HepG2 (cell line): ENCODE measurements around the gene NBEAL2. TPM values are rescaled to one million over a fixed set of nuclear protein-coding genes. Genes with fewer than 3 reads are reported as not detected.

Source experiments
- BHLHE40 ChIP-seq: IDR thresholded peaks from 2 replicates; pipeline ENCODE4 v1.6.1; 2011; ENCODE audit warnings: low read length, improper control_type of control experiment
- DPF2 ChIP-seq: sonication (generic); formaldehyde crosslinking; IDR thresholded peaks from 2 replicates; pipeline ENCODE4 v1.4.0; 2020; ENCODE audit warnings: mild to moderate bottlenecking, low read depth, missing genetic modification reagents, borderline replicate concordance
- ELF3 ChIP-seq: IDR thresholded peaks from 2 replicates; pipeline ENCODE4 v1.6.1; 2016; ENCODE audit warnings: missing genetic modification reagents, missing compliant biosample characterization
- FIP1L1 ChIP-seq: fragments of 200-400 bp; formaldehyde crosslinking; IDR thresholded peaks from 2 replicates; pipeline ENCODE4 v1.6.1; 2018; ENCODE audit warnings: low read depth, mild to moderate bottlenecking, low read length, moderate library complexity, borderline replicate concordance; ENCODE audit not compliant: insufficient read depth
- GABPB1 ChIP-seq: IDR thresholded peaks from 2 replicates; pipeline ENCODE4 v1.6.1; 2016; ENCODE audit warnings: mild to moderate bottlenecking, missing genetic modification reagents, moderate library complexity, missing compliant biosample characterization
- HDAC2 ChIP-seq: sonication (generic); formaldehyde crosslinking; IDR thresholded peaks from 2 replicates; pipeline ENCODE4 v1.4.0; 2020; ENCODE audit warnings: missing genetic modification reagents
- KDM5A ChIP-seq: fragments of 200-600 bp; sonication (generic); IDR thresholded peaks from 2 replicates; pipeline ENCODE4 v1.7.0; 2018; ENCODE audit warnings: antibody characterized with exemption, mild to moderate bottlenecking, low read length, borderline replicate concordance
- MAFK ChIP-seq, 2 experiments: IDR thresholded peaks in 1 of 2; conservative IDR thresholded peaks in 1 of 2; 2 replicates each; pipeline ENCODE4 v1.6.1; 2011; ENCODE audit warnings: improper control_type of control experiment in 2 of 2, low read length in 2 of 2
- NR2F6 ChIP-seq, 2 experiments: IDR thresholded peaks; 2 replicates each; pipeline ENCODE4 v1.6.1; 2016; ENCODE audit warnings: antibody characterized with exemption in 1 of 2, mild to moderate bottlenecking in 1 of 2
- TCF7 ChIP-seq: sonication (generic); IDR thresholded peaks from 2 replicates; pipeline ENCODE4 v1.6.1; 2016; ENCODE audit warnings: antibody characterized with exemption, low read depth
- ZFP62 ChIP-seq: sonication (generic); formaldehyde crosslinking; IDR thresholded peaks from 2 replicates; pipeline ENCODE4 v1.4.0; 2020; ENCODE audit warnings: missing genetic modification reagents
- ZNF280D ChIP-seq: sonication (generic); formaldehyde crosslinking; IDR thresholded peaks from 2 replicates; pipeline ENCODE4 v1.5.1; 2020; ENCODE audit warnings: mild to moderate bottlenecking, missing genetic modification reagents
- ZNF333 ChIP-seq: sonication (generic); formaldehyde crosslinking; IDR thresholded peaks from 2 replicates; pipeline ENCODE4 v1.4.0; 2020; ENCODE audit warnings: mild to moderate bottlenecking, missing genetic modification reagents, borderline replicate concordance
- ZNF576 ChIP-seq: sonication (generic); formaldehyde crosslinking; IDR thresholded peaks from 2 replicates; pipeline ENCODE4 v1.4.0; 2020; ENCODE audit warnings: mild to moderate bottlenecking, missing genetic modification reagents
- ZNF720 ChIP-seq: sonication (generic); formaldehyde crosslinking; IDR thresholded peaks from 2 replicates; pipeline ENCODE4 v1.4.0; 2020; ENCODE audit warnings: missing genetic modification reagents
- ZNF749 ChIP-seq: sonication (generic); formaldehyde crosslinking; IDR thresholded peaks from 2 replicates; pipeline ENCODE4 v1.8.0; 2022; ENCODE audit warnings: mild to moderate bottlenecking, missing genetic modification reagents, moderate library complexity, borderline replicate concordance
- ZNF891 ChIP-seq: sonication (generic); formaldehyde crosslinking; IDR thresholded peaks from 2 replicates; pipeline ENCODE4 v1.5.0; 2020; ENCODE audit warnings: mild to moderate bottlenecking, missing genetic modification reagents
- ZSCAN22 ChIP-seq: sonication (generic); formaldehyde crosslinking; IDR thresholded peaks from 2 replicates; pipeline ENCODE4 v1.4.0; 2020; ENCODE audit warnings: mild to moderate bottlenecking, missing genetic modification reagents
- ZUFSP ChIP-seq: sonication (generic); formaldehyde crosslinking; IDR thresholded peaks from 2 replicates; pipeline ENCODE4 v1.9.0; 2021; ENCODE audit warnings: missing genetic modification reagents, mild to moderate bottlenecking, borderline replicate concordance
- polyA plus RNA-seq, 8 experiments: library from polyadenylated mRNA; depleted of rRNA in 3 of 8; stranded (reverse) in 7 of 8; unstranded in 1 of 8; fragments of >200 nt; fragmentation: Illumina TruSeq in 4 of 8; extraction: Trizol in 4 of 8; gene quantifications; 2 replicates each; pipeline versions ENCODE4 v1.2.1 to v1.2.3, GENCODE V29; 2011 to 2016; ENCODE audit warnings: low read depth in 4 of 8, missing spikeins in 1 of 8, mixed read lengths in 1 of 8; ENCODE audit not compliant: insufficient read depth in 1 of 8
- total RNA-seq, 5 experiments: library from RNA; depleted of rRNA; stranded (reverse); fragments of >200 nt; fragmentation: Illumina TruSeq; extraction: Trizol; gene quantifications; 2 replicates each; pipeline ENCODE4 v1.2.3, GENCODE V29; 2016; ENCODE audit warnings: low read depth in 1 of 5
- TF ChIP-seq, protein P1 (sequence below): sonication (generic); formaldehyde crosslinking; conservative IDR thresholded peaks from 2 replicates; pipeline ENCODE4 v1.8.0; 2022; ENCODE audit warnings: mild to moderate bottlenecking, moderate library complexity, missing genetic modification reagents
- TF ChIP-seq, protein P2 (sequence below): sonication (generic); formaldehyde crosslinking; IDR thresholded peaks from 2 replicates; pipeline ENCODE4 v1.4.0; 2020; ENCODE audit warnings: missing genetic modification reagents

Gene NBEAL2
- total and polyA plus RNA-seq, 2 of the 13 experiments (the other 11 are each of a cell fraction or from before 2014, with no cell fraction given) = 9.7 to 12.4 TPM

- TF ChIP-seq, protein P1, sequence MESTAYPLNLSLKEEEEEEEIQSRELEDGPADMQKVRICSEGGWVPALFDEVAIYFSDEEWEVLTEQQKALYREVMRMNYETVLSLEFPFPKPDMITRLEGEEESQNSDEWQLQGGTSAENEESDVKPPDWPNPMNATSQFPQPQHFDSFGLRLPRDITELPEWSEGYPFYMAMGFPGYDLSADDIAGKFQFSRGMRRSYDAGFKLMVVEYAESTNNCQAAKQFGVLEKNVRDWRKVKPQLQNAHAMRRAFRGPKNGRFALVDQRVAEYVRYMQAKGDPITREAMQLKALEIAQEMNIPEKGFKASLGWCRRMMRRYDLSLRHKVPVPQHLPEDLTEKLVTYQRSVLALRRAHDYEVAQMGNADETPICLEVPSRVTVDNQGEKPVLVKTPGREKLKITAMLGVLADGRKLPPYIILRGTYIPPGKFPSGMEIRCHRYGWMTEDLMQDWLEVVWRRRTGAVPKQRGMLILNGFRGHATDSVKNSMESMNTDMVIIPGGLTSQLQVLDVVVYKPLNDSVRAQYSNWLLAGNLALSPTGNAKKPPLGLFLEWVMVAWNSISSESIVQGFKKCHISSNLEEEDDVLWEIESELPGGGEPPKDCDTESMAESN (CRISPR knock-in tag) = 0 out of 2 replicates have a peak, but pooled peaks have one; percentile 47
- TF ChIP-seq HDAC2 (CRISPR knock-in tag) (peak; percentile 44; the same call in 1 of the 2 replicates), ZUFSP (CRISPR knock-in tag) (no peak), ZNF749 (no peak), ELF3 (CRISPR knock-in tag) (0 out of 2 replicates have a peak, but pooled peaks have one; percentile 16), MAFK (conservative IDR thresholded peaks at IDR 0.05 in 1 of 2, IDR thresholded peaks at IDR 0.05 in 1 of 2; ENCODE audit: low read length in 2 of 2) (no peak), ZNF333 (CRISPR knock-in tag) (peak; percentile 33; the same call in 1 of the 2 replicates), ZNF280D (CRISPR knock-in tag) (no peak), ZSCAN22 (CRISPR knock-in tag) (no peak), ZFP62 (CRISPR knock-in tag) (no peak), FIP1L1 (no peak), ZNF891 (CRISPR knock-in tag) (no peak; the same call in 1 of the 2 replicates), NR2F6 (IDR thresholded peaks at IDR 0.05) (no peak), NR2F6 (CRISPR knock-in tag; IDR thresholded peaks at IDR 0.05) (0 out of 2 replicates have a peak, but pooled peaks have one; percentile 18), DPF2 (CRISPR knock-in tag) (no peak), ZNF576 (no peak), KDM5A (no peak), TCF7 (no peak), ZNF720 (CRISPR knock-in tag) (no peak), BHLHE40 (no peak), GABPB1 (CRISPR knock-in tag) (peak; percentile 29; the same call in 1 of the 2 replicates)
- TF ChIP-seq, protein P2, sequence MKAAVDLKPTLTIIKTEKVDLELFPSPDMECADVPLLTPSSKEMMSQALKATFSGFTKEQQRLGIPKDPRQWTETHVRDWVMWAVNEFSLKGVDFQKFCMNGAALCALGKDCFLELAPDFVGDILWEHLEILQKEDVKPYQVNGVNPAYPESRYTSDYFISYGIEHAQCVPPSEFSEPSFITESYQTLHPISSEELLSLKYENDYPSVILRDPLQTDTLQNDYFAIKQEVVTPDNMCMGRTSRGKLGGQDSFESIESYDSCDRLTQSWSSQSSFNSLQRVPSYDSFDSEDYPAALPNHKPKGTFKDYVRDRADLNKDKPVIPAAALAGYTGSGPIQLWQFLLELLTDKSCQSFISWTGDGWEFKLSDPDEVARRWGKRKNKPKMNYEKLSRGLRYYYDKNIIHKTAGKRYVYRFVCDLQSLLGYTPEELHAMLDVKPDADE = no peak
Measured at GRCh38 chr3:46998121-46998851, 18.8 kb downstream of the NBEAL2 start (continued).
